ENCODE measurements around the gene C3orf20. TPM values are rescaled to one million over a fixed set of nuclear protein-coding genes. Genes with fewer than 3 reads are reported as not detected.

Gene C3orf20
- total RNA-seq, 1 experiment from 2014 or later: not detected

- no peaks in the 10 kb centered on the region for H3K79me2 ChIP-seq (ENCODE audit: low read length)
- H3K27me3 ChIP-seq (ENCODE audit: low read length): 0 out of 2 replicates have a peak, but pooled peaks cover 10% of the 10 kb centered on the region
- ChIA-PET POLR2A (ENCODE audit: unreplicated experiment) (no interaction called here), CTCF (no interaction called here)
- no peaks in the 10 kb centered on the region for H3K9me2 ChIP-seq (replicated peaks; ENCODE audit: low read length)
- H4K20me1 ChIP-seq (ENCODE audit: low read length): no peaks in the 10 kb centered on the region
- no peak overlapping the region for H3K4me2 ChIP-seq (ENCODE audit: low read length)
- TF ChIP-seq EZH2 (IDR thresholded peaks at IDR 0.05; ENCODE audit: low read length, unreplicated experiment) (no peak), EZH2phosphoT487 (IDR thresholded peaks at IDR 0.05; ENCODE audit: borderline replicate concordance, low read length) (no peak), CTCF (conservative IDR thresholded peaks at IDR 0.05; ENCODE audit: low read depth, low read length) (no peak)
- no peak overlapping the region for H3K9ac ChIP-seq (ENCODE audit: low read length)
- H3K9me3 ChIP-seq (ENCODE audit: low read length): no peaks in the 10 kb centered on the region
- no peak overlapping the region for H3K27ac ChIP-seq (ENCODE audit: low read length)
- no peak overlapping the region for H2AFZ ChIP-seq (ENCODE audit: low read length)
- H3F3A ChIP-seq (ENCODE audit: low read length, unreplicated experiment): no peaks in the 10 kb centered on the region
- BruUV-seq (replicated peaks): no TSS peak
- ATAC-seq: no peak
- H3K36me3 ChIP-seq (ENCODE audit: low read depth, low read length): no peaks in the 10 kb centered on the region
- intact Hi-C loops (cut with micrococcal nuclease): no loop called here
- H3K4me1 ChIP-seq (ENCODE audit: insufficient read depth, low read length): no peaks in the 10 kb centered on the region
- DNase-seq: no peak
- no peak overlapping the region for H3K4me3 ChIP-seq (ENCODE audit: low read length)
Observed at GRCh38 chr3:14786369-14786768, 111.4 kb downstream of the C3orf20 start.

DNA sequence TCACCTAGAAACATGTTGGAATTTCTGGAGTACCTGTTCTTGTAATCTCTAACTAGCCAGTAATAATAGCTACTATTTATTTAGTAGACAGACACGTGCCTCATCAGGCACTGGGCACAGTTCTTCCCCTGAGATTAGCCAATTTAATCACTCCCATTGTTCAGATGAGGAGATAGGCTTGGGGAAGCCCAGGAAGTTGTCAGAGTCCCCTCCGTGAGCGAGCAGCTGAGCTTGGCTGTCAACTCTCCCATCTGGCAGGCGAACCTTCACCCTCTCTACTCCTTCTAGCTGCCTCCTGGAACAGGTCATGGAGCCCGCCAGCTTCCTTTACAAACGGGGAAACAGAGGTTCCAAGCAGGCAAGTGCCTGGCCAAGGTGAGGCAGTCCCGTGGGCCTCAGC is 112.7 kb downstream of the C3orf20 start:
- CTCF ChIA-PET: no interaction called here

DNA sequence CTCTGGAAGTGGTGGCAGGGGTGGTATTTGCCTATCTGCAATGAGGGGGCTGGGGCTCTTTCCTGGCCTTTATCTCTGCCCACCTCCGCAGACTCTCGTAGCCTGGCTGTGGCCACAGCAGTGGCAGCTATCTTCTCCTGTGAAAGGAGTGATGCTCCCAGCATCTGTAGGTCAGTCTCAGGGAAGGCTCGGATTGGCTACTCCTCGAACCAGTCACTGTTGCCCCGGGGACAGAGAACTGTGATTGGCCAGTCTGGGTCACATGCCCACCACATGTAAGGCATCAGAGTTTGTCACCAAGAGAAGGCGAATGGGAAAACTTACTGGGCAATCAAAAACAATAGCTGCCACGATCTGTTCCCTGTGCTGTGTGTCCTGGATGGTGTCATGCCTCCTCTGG is 113.7 kb downstream of the C3orf20 start:
- ATAC-seq (no peak), DNase-seq (no peak)
- Histone ChIP-seq H3K4me3 (ENCODE audit: low read length) (no peak overlapping the region), H4K20me1 (ENCODE audit: low read length) (no peaks in the 10 kb centered on the region), H3K4me1 (ENCODE audit: insufficient read depth, low read length) (no peaks in the 10 kb centered on the region), H3K9me3 (ENCODE audit: low read length) (no peaks in the 10 kb centered on the region), H2AFZ (ENCODE audit: low read length) (no peak overlapping the region), H3K79me2 (ENCODE audit: low read length) (no peaks in the 10 kb centered on the region), H3K36me3 (ENCODE audit: low read depth, low read length) (no peaks in the 10 kb centered on the region), H3K9me2 (replicated peaks; ENCODE audit: low read length) (no peaks in the 10 kb centered on the region), H3K27me3 (ENCODE audit: low read length) (peaks cover 10% of the 10 kb centered on the region; the same call in 1 of the 2 replicates), H3K9ac (ENCODE audit: low read length) (no peak overlapping the region), H3K4me2 (ENCODE audit: low read length) (no peak overlapping the region), H3F3A (ENCODE audit: low read length, unreplicated experiment) (no peaks in the 10 kb centered on the region), H3K27ac (ENCODE audit: low read length) (no peak overlapping the region)
- no TSS peak for BruUV-seq (replicated peaks)
- POLR2A ChIA-PET (ENCODE audit: unreplicated experiment): no interaction called here
- TF ChIP-seq EZH2 (IDR thresholded peaks at IDR 0.05; ENCODE audit: low read length, unreplicated experiment) (no peak), EZH2phosphoT487 (IDR thresholded peaks at IDR 0.05; ENCODE audit: borderline replicate concordance, low read length) (no peak), CTCF (conservative IDR thresholded peaks at IDR 0.05; ENCODE audit: low read depth, low read length) (no peak)
- intact Hi-C loops (cut with micrococcal nuclease): no loop called here
- CTCF ChIA-PET: no interaction called here

More for the DNA sequence above, 112.7 kb downstream of the C3orf20 start:
- no peaks in the 10 kb centered on the region for H3K79me2 ChIP-seq (ENCODE audit: low read length)
- BruUV-seq (replicated peaks): no TSS peak
- DNase-seq (no peak), ATAC-seq (no peak)
- no peaks in the 10 kb centered on the region for H3K9me3 ChIP-seq (ENCODE audit: low read length)
- no peaks in the 10 kb centered on the region for H4K20me1 ChIP-seq (ENCODE audit: low read length)
- no peak overlapping the region for H3K4me3 ChIP-seq (ENCODE audit: low read length)
- 0 out of 2 replicates have a peak, but pooled peaks cover 10% of the 10 kb centered on the region for H3K27me3 ChIP-seq (ENCODE audit: low read length)
- intact Hi-C loops (cut with micrococcal nuclease): no loop called here
- H3K36me3 ChIP-seq (ENCODE audit: low read depth, low read length): no peaks in the 10 kb centered on the region
- no peak overlapping the region for H2AFZ ChIP-seq (ENCODE audit: low read length)
- POLR2A ChIA-PET (ENCODE audit: unreplicated experiment): no interaction called here
- TF ChIP-seq CTCF (conservative IDR thresholded peaks at IDR 0.05; ENCODE audit: low read depth, low read length): no peak
- no peak overlapping the region for H3K27ac ChIP-seq (ENCODE audit: low read length)
- H3K4me2 ChIP-seq (ENCODE audit: low read length): no peak overlapping the region
- no peaks in the 10 kb centered on the region for H3F3A ChIP-seq (ENCODE audit: low read length, unreplicated experiment)
- H3K4me1 ChIP-seq (ENCODE audit: insufficient read depth, low read length): no peaks in the 10 kb centered on the region
- H3K9ac ChIP-seq (ENCODE audit: low read length): no peak overlapping the region
- no peaks in the 10 kb centered on the region for H3K9me2 ChIP-seq (replicated peaks; ENCODE audit: low read length)

Data from PC-3 (cell line).